IMR-90 (cell line): ENCODE measurements around the gene TBC1D8. TPM values are rescaled to one million over a fixed set of nuclear protein-coding genes. Genes with fewer than 3 reads are reported as not detected.

ENCODE experiments used
- ATAC-seq: fragments of 200-7000 bp; cut with Tn5 transposase; 2 replicates; pipeline ENCODE4 v1.9.1; 2020; ENCODE audit warnings: low read depth, mild to moderate bottlenecking, moderate library complexity
- BruUV-seq: library from RNA; stranded (reverse); fragments of 400-500 nt; replicated peaks from 2 replicates; lab custom pipeline; 2021; lab: Mats Ljungman, UMichigan
- CTCF ChIA-PET: fragments of 300-600 bp; formaldehyde crosslinking; extraction: SDS; loops from one replicate; lab custom pipeline; 2021; ENCODE audit warnings: antibody characterized with exemption; lab: Yijun Ruan, JAX
- POLR2A ChIA-PET: fragments of 300-600 bp; sonication (Branson Sonifier 250); formaldehyde crosslinking; loops from one replicate; lab custom pipeline; 2022; ENCODE audit warnings: antibody characterized with exemption; ENCODE audit not compliant: unreplicated experiment; lab: Charles Lee
- DNase-seq: peaks from one replicate; pipeline ENCODE4 v3.0.0; 2013
- H2AFZ ChIP-seq: replicated peaks from 2 replicates; pipeline ENCODE3; 2013; ENCODE audit warnings: low read length, mild to moderate bottlenecking; ENCODE audit not compliant: poor library complexity
- H2AK5ac ChIP-seq: 2 replicates; pipeline ENCODE4 v1.6.1; 2013; ENCODE audit warnings: low read depth, low read length, inconsistent platforms
- H2AK9ac ChIP-seq: replicated peaks from 2 replicates; pipeline ENCODE3; 2013; ENCODE audit warnings: mild to moderate bottlenecking, low read depth, low read length, moderate library complexity; ENCODE audit not compliant: poor library complexity
- H2BK120ac ChIP-seq: 2 replicates; pipeline ENCODE4 v1.6.1; 2013; ENCODE audit warnings: low read depth, low read length, inconsistent platforms
- H2BK15ac ChIP-seq: 3 replicates; pipeline ENCODE4 v1.6.1; 2013; ENCODE audit warnings: low read depth, low read length, inconsistent platforms
- H2BK20ac ChIP-seq: 2 replicates; pipeline ENCODE4 v1.6.1; 2013; ENCODE audit warnings: low read depth, mild to moderate bottlenecking, inconsistent platforms, low read length, moderate library complexity
- H2BK5ac ChIP-seq: 2 replicates; pipeline ENCODE4 v1.6.1; 2013; ENCODE audit warnings: mild to moderate bottlenecking, low read depth, low read length, inconsistent platforms; ENCODE audit not compliant: poor library complexity, severe bottlenecking
- H3K14ac ChIP-seq: replicated peaks from 2 replicates; pipeline ENCODE4 v1.6.1; 2013; ENCODE audit warnings: low read depth, low read length, inconsistent platforms
- H3K18ac ChIP-seq: 2 replicates; pipeline ENCODE4 v1.6.1; 2013; ENCODE audit warnings: low read depth, low read length, control low read depth
- H3K23ac ChIP-seq: 2 replicates; pipeline ENCODE4 v1.6.1; 2013; ENCODE audit warnings: low read depth, low read length, inconsistent platforms
- H3K27ac ChIP-seq: 2 replicates; pipeline ENCODE4 v1.5.1; 2013; ENCODE audit warnings: mild to moderate bottlenecking, control low read depth, low read length; ENCODE audit not compliant: insufficient read depth
- H3K27me3 ChIP-seq: 2 replicates; pipeline ENCODE4 v1.6.1; 2013; ENCODE audit warnings: low read length; ENCODE audit not compliant: control insufficient read depth, insufficient read depth
- H3K36me3 ChIP-seq: 2 replicates; pipeline ENCODE4 v1.6.1; 2013; ENCODE audit warnings: low read length, mixed read lengths; ENCODE audit not compliant: control insufficient read depth, insufficient read depth
- H3K4ac ChIP-seq: 2 replicates; pipeline ENCODE4 v1.6.1; 2013; ENCODE audit warnings: low read depth, low read length, inconsistent platforms
- H3K4me1 ChIP-seq: 2 replicates; pipeline ENCODE4 v1.6.1; 2013; ENCODE audit warnings: low read length, mixed read lengths; ENCODE audit not compliant: control insufficient read depth, insufficient read depth
- H3K4me2 ChIP-seq: 2 replicates; pipeline ENCODE4 v1.6.1; 2013; ENCODE audit warnings: low read depth, mild to moderate bottlenecking, control low read depth, low read length, moderate library complexity
- H3K4me3 ChIP-seq: 2 replicates; pipeline ENCODE4 v1.5.1; 2013; ENCODE audit warnings: low read depth, mild to moderate bottlenecking, control low read depth, low read length, moderate library complexity; ENCODE audit not compliant: insufficient read depth
- H3K56ac ChIP-seq: 2 replicates; pipeline ENCODE4 v1.6.1; 2013; ENCODE audit warnings: low read length, inconsistent platforms; ENCODE audit not compliant: insufficient read depth; ENCODE audit errors: extremely low read depth
- H3K79me1 ChIP-seq, 2 experiments: 2 replicates each; pipeline ENCODE4 v1.6.1; 2013; ENCODE audit warnings: low read length in 2 of 2, inconsistent platforms in 1 of 2, low read depth in 1 of 2
- H3K9ac ChIP-seq: 2 replicates; pipeline ENCODE4 v1.6.1; 2013; ENCODE audit warnings: low read depth, low read length, control low read depth
- H3K9me1 ChIP-seq: 2 replicates; pipeline ENCODE4 v1.6.1; 2013; ENCODE audit warnings: low read length, inconsistent platforms; ENCODE audit not compliant: insufficient read depth
- H3K9me3 ChIP-seq: 2 replicates; pipeline ENCODE4 v1.6.1; 2013; ENCODE audit warnings: low read length; ENCODE audit not compliant: control insufficient read depth, insufficient read depth
- H4K20me1 ChIP-seq: 2 replicates; pipeline ENCODE4 v1.6.1; 2013; ENCODE audit warnings: low read length, inconsistent platforms; ENCODE audit not compliant: insufficient read depth
- H4K5ac ChIP-seq: 2 replicates; pipeline ENCODE4 v1.6.1; 2013; ENCODE audit warnings: mild to moderate bottlenecking, low read depth, low read length, control low read depth
- H4K8ac ChIP-seq, 2 experiments: 2 replicates each; pipeline ENCODE4 v1.6.1; 2013; ENCODE audit warnings: low read depth in 2 of 2, low read length in 2 of 2, control low read depth in 1 of 2, inconsistent platforms in 1 of 2
- H4K91ac ChIP-seq: 2 replicates; pipeline ENCODE4 v1.6.1; 2013; ENCODE audit warnings: low read depth, low read length, inconsistent platforms; ENCODE audit not compliant: insufficient read depth
- BHLHE40 ChIP-seq: fragments of 150-350 bp; IDR thresholded peaks from 2 replicates; pipeline ENCODE4 v1.6.1; 2016; ENCODE audit warnings: mild to moderate bottlenecking, low read depth, low read length
- CEBPB ChIP-seq: IDR thresholded peaks from 2 replicates; pipeline ENCODE4 v1.6.1; 2012; ENCODE audit warnings: low read depth, low read length, improper control_type of control experiment
- CTCF ChIP-seq: conservative IDR thresholded peaks from 2 replicates; pipeline ENCODE4 v1.5.1; 2012; ENCODE audit warnings: mild to moderate bottlenecking, low read depth, low read length, improper control_type of control experiment
- ELK1 ChIP-seq: fragments of 150-350 bp; IDR thresholded peaks from 2 replicates; pipeline ENCODE4 v1.6.1; 2016; ENCODE audit warnings: low read depth, mild to moderate bottlenecking, low read length, moderate library complexity, borderline replicate concordance
- MAFK ChIP-seq: IDR thresholded peaks from 2 replicates; pipeline ENCODE4 v1.6.1; 2012; ENCODE audit warnings: low read depth, low read length, improper control_type of control experiment
- MAZ ChIP-seq: IDR thresholded peaks from 2 replicates; pipeline ENCODE4 v1.6.1; 2012; ENCODE audit warnings: low read depth, mild to moderate bottlenecking, low read length, improper control_type of control experiment, moderate library complexity, borderline replicate concordance
- MXI1 ChIP-seq: IDR thresholded peaks from 2 replicates; pipeline ENCODE4 v1.6.1; 2012; ENCODE audit warnings: low read depth, mild to moderate bottlenecking, low read length, moderate library complexity, borderline replicate concordance
- POLR2A ChIP-seq: IDR thresholded peaks from 2 replicates; pipeline ENCODE4 v1.6.1; 2012; ENCODE audit warnings: mild to moderate bottlenecking, low read depth, low read length
- RAD21 ChIP-seq: IDR thresholded peaks from 2 replicates; pipeline ENCODE4 v1.6.1; 2012; ENCODE audit warnings: low read length, improper control_type of control experiment
- RFX5 ChIP-seq: IDR thresholded peaks from 2 replicates; pipeline ENCODE4 v1.8.0; 2012; ENCODE audit warnings: low read depth, mild to moderate bottlenecking, low read length, moderate library complexity
- SMC3 ChIP-seq: fragments of 150-350 bp; IDR thresholded peaks from 2 replicates; pipeline ENCODE4 v1.6.1; 2016; ENCODE audit warnings: low read depth, mild to moderate bottlenecking, antibody characterized with exemption, low read length, moderate library complexity
- WGBS, 2 experiments: methylation state at CpG; one replicate each; pipeline versions ENCODE4 v1.1.5 to v1.1.7; 2013; ENCODE audit warnings: missing lambda C conversion rate in 2 of 2; ENCODE audit not compliant: insufficient read length in 1 of 2; ENCODE audit errors: extremely low coverage in 2 of 2; 5-methylcytosine and 5-hydroxymethylcytosine counted together
- dilution Hi-C: fragments of 300-500 bp; cut with HindIII; formaldehyde crosslinking; loops from one replicate; pipeline ENCODE4 v1.14.3; 2018; ENCODE audit warnings: low sequenced_read_pairs; ENCODE audit not compliant: unreplicated experiment
- in situ Hi-C: fragments of 300-500 bp; cut with MboI; formaldehyde crosslinking; loops from 3 replicates; pipeline ENCODE4 v1.14.3; 2019; ENCODE audit warnings: low sequenced_read_pairs, inconsistent platforms, mixed read lengths
- intact Hi-C: fragments of 100-400 bp; cut with micrococcal nuclease; formaldehyde crosslinking; loops from 2 replicates; pipeline ENCODE4 v1.10.0; 2022
- polyA plus RNA-seq, 3 experiments: library from polyadenylated mRNA; depleted of rRNA; stranded (reverse); fragments of >200 nt; gene quantifications; 2 replicates each; pipeline ENCODE4 v1.2.3, GENCODE V29; 2012; ENCODE audit warnings: low replicate concordance in 1 of 3
- total RNA-seq: library from RNA; depleted of rRNA; stranded (reverse); fragments of >200 nt; gene quantifications from 2 replicates; pipeline ENCODE4 v1.2.3, GENCODE V29; 2012
- TF ChIP-seq, protein P1 (sequence below): fragments of 150-350 bp; IDR thresholded peaks from 2 replicates; pipeline ENCODE4 v1.6.1; 2017; ENCODE audit warnings: mild to moderate bottlenecking, antibody characterized with exemption, low read length, low read depth

TBC1D8 gene
- total and polyA plus RNA-seq, 2 of the 4 experiments (the other 2 are of a cell fraction), result 1.3 to 1.5 TPM

DNA sequence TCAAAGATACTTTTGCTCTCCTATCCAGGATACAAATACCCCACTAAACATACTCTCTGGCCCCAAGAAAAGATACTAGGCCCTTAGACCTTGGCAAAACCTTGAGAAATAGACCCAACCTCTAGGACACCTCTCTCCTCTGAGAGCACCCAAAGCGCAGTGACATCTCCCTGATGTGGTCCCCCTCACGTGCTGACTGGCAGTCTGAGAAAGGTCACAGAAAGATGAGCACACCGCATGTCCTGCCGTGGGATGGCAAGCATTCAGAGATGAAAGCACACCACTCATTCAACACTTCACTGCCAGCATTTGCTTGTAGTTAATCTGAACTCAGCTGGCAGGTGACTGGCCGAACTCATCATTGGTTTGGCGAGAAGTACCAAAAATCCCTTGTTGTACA, 6.1 kb upstream of the TBC1D8 start:
- 0 out of 4 replicates have a peak, but pooled peaks cover 0 to 4% of the 10 kb centered on the region in 2 experiments for H3K79me1 ChIP-seq
- H4K8ac ChIP-seq, result no peak overlapping the region
- dilution Hi-C loops (no loop called here), in situ Hi-C loops (no loop called here), intact Hi-C loops (no loop called here)
- H3K9me3 ChIP-seq, result no peaks in the 10 kb centered on the region
- H3K23ac ChIP-seq, result no peak overlapping the region
- H3K9ac ChIP-seq, result no peak overlapping the region
- H4K5ac ChIP-seq, result no peak overlapping the region
- no peak overlapping the region for H2BK20ac ChIP-seq
- H3K36me3 ChIP-seq, result no peaks in the 10 kb centered on the region
- no peak overlapping the region for H4K91ac ChIP-seq
- no peak overlapping the region for H3K27ac ChIP-seq
- H3K4me3 ChIP-seq, result no peak overlapping the region
- no peak overlapping the region for H3K56ac ChIP-seq
- H3K4me1 ChIP-seq, result peaks cover 4% of the 10 kb centered on the region
- DNase-seq (no peak), ATAC-seq (no peak)
- H3K14ac ChIP-seq, result no peak overlapping the region
- no peak overlapping the region for H3K4ac ChIP-seq
- no peak overlapping the region for H2BK15ac ChIP-seq
- no peak overlapping the region for H2AK5ac ChIP-seq
- H2BK120ac ChIP-seq, result no peak overlapping the region
- ChIA-PET CTCF (no interaction called here), POLR2A (no interaction called here)
- H3K9me1 ChIP-seq, result peaks cover 7% of the 10 kb centered on the region; the same call in 1 of the 2 replicates
- no peak overlapping the region for H3K4me2 ChIP-seq
- TF ChIP-seq RFX5, result no peak
- TF ChIP-seq ELK1, result no peak
- TF ChIP-seq POLR2A, result no peak
- TF ChIP-seq, protein P1, sequence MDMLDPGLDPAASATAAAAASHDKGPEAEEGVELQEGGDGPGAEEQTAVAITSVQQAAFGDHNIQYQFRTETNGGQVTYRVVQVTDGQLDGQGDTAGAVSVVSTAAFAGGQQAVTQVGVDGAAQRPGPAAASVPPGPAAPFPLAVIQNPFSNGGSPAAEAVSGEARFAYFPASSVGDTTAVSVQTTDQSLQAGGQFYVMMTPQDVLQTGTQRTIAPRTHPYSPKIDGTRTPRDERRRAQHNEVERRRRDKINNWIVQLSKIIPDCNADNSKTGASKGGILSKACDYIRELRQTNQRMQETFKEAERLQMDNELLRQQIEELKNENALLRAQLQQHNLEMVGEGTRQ, result no peak
- TF ChIP-seq MAFK, result no peak
- TF ChIP-seq SMC3, result no peak
- no peak for TF ChIP-seq MXI1
- TF ChIP-seq CTCF, result no peak
- TF ChIP-seq RAD21, result no peak
- TF ChIP-seq MAZ, result no peak
- no peak for TF ChIP-seq BHLHE40
- TF ChIP-seq CEBPB, result no peak
- no peak overlapping the region for H2AFZ ChIP-seq
- no peak overlapping the region for H2AK9ac ChIP-seq
- H3K27me3 ChIP-seq, result peaks cover 4% of the 10 kb centered on the region
- H4K20me1 ChIP-seq, result no peaks in the 10 kb centered on the region
- no CpG with 5 or more reads among the region's 6 CpGs for WGBS, 2 experiments
- no TSS peak for BruUV-seq
- H2BK5ac ChIP-seq, result no peak overlapping the region
- no peak overlapping the region for H3K18ac ChIP-seq
